HUES64 (cell line): Measurements from ENCODE around the gene DFFB.

ENCODE experiments used
- H3K27ac ChIP-seq: 2 replicates; pipeline ENCODE4 v1.7.0; 2013; ENCODE audit warnings: low read depth, low read length, inconsistent platforms
- H3K27me3 ChIP-seq: 2 replicates; pipeline ENCODE4 v1.6.1; 2013; ENCODE audit warnings: mild to moderate bottlenecking, low read length; ENCODE audit not compliant: insufficient read depth
- H3K36me3 ChIP-seq: 2 replicates; pipeline ENCODE4 v1.6.1; 2013; ENCODE audit warnings: mild to moderate bottlenecking, low read length; ENCODE audit not compliant: insufficient read depth
- H3K4me1 ChIP-seq: 2 replicates; pipeline ENCODE4 v1.6.1; 2013; ENCODE audit warnings: mild to moderate bottlenecking, low read length, moderate library complexity; ENCODE audit not compliant: insufficient read depth
- H3K4me3 ChIP-seq: 2 replicates; pipeline ENCODE4 v1.5.1; 2013; ENCODE audit warnings: mild to moderate bottlenecking, low read length, moderate library complexity
- H3K9ac ChIP-seq: 2 replicates; pipeline ENCODE4 v1.6.1; 2013; ENCODE audit warnings: mild to moderate bottlenecking, low read depth, low read length
- H3K9me3 ChIP-seq: 2 replicates; pipeline ENCODE4 v1.6.1; 2013; ENCODE audit warnings: low read depth, low read length; ENCODE audit not compliant: insufficient read depth
- WGBS: fragments of 150-250, 120-280 bp; methylation state at CpG from one replicate; pipeline ENCODE4 v1.1.7; 2013; ENCODE audit warnings: missing lambda C conversion rate; 5-methylcytosine and 5-hydroxymethylcytosine counted together

DFFB gene

DNA sequence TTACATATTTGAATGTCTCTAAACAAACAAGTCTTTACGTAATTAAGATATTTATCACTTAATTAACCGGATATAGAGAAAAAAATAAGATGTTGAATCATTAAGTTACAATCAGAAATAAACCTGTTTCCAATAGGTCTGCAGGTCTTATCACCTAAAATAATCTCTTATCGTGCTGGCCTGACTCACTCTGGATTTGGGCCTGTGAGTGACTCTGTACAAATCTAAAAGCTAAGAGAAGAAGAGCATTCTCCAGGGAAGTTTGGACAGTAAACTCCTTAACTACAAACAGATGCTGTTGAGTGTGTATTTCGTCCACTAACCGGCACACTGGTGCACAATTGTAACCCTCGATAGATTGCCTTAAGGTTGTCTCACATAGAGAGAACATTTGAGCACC, 25.6 kb upstream of the DFFB start:
- Histone ChIP-seq H3K36me3 (peaks cover 63% of the 10 kb centered on the region), H3K4me3 (no peak overlapping the region), H3K9me3 (no peaks in the 10 kb centered on the region), H3K27ac (no peak overlapping the region), H3K27me3 (no peaks in the 10 kb centered on the region), H3K9ac (no peak overlapping the region), H3K4me1 (no peaks in the 10 kb centered on the region)
- WGBS: 98% methylated on average over 4 of the region's 6 CpGs

DNA sequence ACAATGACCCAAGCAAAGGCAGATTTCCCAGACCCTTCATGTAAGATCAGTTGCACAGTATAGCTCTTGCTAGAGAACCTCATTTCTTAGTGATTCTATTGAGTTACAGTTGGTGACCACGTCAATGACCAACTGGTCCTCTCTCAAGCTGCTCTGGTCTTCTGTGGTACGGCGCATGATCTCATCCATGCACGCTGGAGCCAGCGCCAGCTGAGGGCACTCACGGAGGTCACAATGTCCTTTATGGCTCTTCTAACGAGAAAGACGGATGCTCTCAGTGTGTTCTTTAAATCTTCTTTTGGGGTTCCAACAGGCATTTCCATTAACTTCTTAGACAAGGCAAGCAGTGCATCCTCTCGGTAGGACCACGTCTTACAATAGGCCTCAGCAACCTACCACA, 22.6 kb upstream of the DFFB start:
- Histone ChIP-seq H3K4me3 (no peak overlapping the region), H3K36me3 (peaks cover 71% of the 10 kb centered on the region), H3K9me3 (peaks cover 2% of the 10 kb centered on the region; the same call in 1 of the 2 replicates), H3K27ac (no peak overlapping the region), H3K27me3 (no peaks in the 10 kb centered on the region), H3K4me1 (no peaks in the 10 kb centered on the region), H3K9ac (no peak overlapping the region)
- 95% methylated on average over 10 of the region's 10 CpGs for WGBS

DNA sequence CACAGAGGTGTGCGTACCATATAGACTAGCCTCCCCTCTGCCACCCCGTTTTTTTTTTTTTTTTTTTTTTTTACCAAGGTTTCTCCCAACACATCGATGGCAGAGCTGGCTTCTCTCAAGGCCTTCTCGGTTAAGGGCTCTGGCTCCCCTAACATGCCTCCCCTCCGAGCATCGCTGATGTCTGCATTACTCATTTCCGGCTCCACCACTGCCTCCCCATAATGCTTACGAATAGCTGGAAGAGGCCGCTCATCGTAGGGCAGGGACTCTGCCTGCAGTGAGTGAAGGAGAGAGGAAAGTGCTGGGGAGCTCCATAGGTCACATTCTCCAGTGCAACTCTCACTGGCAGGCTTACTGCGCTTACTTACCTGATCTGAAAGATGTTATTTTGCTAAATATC, 20.9 kb upstream of the DFFB start:
- no peaks in the 10 kb centered on the region for H3K27me3 ChIP-seq
- no peak overlapping the region for H3K4me3 ChIP-seq
- H3K4me1 ChIP-seq: no peaks in the 10 kb centered on the region
- H3K36me3 ChIP-seq: peaks cover 62% of the 10 kb centered on the region
- no peak overlapping the region for H3K9ac ChIP-seq
- WGBS: 92% methylated on average over 10 of the region's 11 CpGs
- no peak overlapping the region for H3K27ac ChIP-seq
- H3K9me3 ChIP-seq: peaks cover 2% of the 10 kb centered on the region; the same call in 1 of the 2 replicates

DNA sequence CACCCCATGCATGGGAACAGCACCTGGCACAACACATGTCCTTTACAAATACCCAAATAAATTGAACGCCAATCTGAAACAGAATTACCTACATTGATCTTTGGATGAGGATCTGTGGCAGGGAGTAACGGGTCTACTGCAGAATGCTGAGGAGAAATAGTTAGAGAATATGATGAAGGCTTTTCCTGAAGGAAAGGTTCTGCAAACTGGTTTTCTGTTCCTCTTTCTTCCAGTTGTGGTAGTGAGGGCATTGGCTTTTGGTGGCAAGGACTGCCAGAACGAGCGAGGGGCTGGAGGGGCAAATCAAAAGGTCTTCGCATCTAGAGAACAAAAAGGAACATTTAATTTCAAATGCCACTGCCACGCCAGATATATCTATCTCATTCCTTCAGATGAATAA, 20.1 kb upstream of the DFFB start:
- no peak overlapping the region for H3K4me3 ChIP-seq
- H3K4me1 ChIP-seq: no peaks in the 10 kb centered on the region
- H3K9ac ChIP-seq: no peak overlapping the region
- H3K36me3 ChIP-seq: peaks cover 56% of the 10 kb centered on the region
- WGBS: 89% methylated on average over 6 of the region's 6 CpGs
- peaks cover 2% of the 10 kb centered on the region; the same call in 1 of the 2 replicates for H3K9me3 ChIP-seq
- no peaks in the 10 kb centered on the region for H3K27me3 ChIP-seq
- H3K27ac ChIP-seq: no peak overlapping the region

DNA sequence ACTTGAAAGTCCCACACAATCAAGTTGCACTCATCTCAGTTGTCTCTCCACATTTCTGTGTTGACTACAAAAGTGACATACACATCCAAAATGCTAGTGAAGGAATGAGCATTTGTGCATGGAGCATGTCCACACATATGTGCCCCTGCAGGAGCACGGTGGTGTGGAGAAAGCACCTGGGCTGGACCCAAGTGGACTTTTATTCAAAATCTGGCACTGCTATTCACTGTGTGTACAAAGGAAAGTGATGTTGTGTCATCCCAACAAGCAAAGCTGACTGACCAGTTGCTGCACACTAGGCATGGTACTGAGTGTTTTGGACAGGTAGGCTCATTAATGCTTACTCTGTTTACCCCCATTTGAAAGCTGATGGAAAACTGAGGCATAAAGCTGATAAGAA, 19.6 kb upstream of the DFFB start:
- no peak overlapping the region for H3K9ac ChIP-seq
- 98% methylated on average over 1 of the region's 1 CpG for WGBS
- peaks cover 2% of the 10 kb centered on the region; the same call in 1 of the 2 replicates for H3K9me3 ChIP-seq
- peaks cover 51% of the 10 kb centered on the region for H3K36me3 ChIP-seq
- no peaks in the 10 kb centered on the region for H3K4me1 ChIP-seq
- no peak overlapping the region for H3K4me3 ChIP-seq
- H3K27me3 ChIP-seq: no peaks in the 10 kb centered on the region
- H3K27ac ChIP-seq: no peak overlapping the region

DNA sequence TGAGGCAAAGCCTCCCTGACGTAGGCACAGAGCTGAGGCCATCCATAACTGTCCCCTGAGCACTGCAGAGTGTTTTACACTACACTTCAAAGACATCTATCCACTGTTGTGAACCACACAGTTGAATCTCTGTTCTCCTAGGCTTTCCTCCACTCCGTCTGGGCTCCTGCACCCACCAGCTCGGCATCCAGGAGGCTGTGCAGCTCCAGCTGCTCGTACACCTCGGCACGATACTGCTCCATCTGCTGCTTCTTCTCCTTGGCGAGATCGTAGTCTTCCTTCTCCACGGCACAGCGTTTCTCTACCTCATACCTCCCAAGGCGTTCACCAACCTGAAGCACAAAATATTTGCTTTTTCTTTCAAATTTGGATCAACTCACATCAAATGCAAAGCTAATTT, 18.5 kb upstream of the DFFB start:
- 95% methylated on average over 11 of the region's 11 CpGs for WGBS
- H3K4me1 ChIP-seq: no peaks in the 10 kb centered on the region

DNA sequence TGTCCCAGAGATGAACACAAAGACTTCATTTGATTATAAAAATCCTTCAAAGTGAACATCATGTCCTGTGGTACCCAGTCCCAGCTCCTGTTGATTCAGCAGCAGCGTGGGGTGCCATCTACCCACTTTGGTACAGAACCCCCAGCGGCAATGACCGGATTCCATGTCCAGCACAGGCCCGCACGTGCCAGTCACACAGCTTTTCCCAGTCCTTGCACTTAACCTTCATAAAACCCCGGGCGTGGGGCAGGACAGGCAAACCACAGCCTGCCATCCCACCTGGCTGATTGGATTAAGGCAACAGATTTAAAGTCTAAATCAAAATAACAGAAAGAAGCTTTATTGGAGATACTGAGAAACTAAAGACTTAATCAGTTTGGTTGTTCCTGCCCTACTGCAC, 15.8 kb upstream of the DFFB start:
- Histone ChIP-seq H3K4me3 (no peak overlapping the region), H3K9ac (no peak overlapping the region), H3K4me1 (no peaks in the 10 kb centered on the region), H3K27me3 (no peaks in the 10 kb centered on the region), H3K27ac (no peak overlapping the region), H3K36me3 (peaks cover 46% of the 10 kb centered on the region), H3K9me3 (peaks cover 2% of the 10 kb centered on the region; the same call in 1 of the 2 replicates)
- 97% methylated on average over 7 of the region's 7 CpGs for WGBS

More for the DNA sequence above, 18.5 kb upstream of the DFFB start:
- no peak overlapping the region for H3K9ac ChIP-seq
- H3K27me3 ChIP-seq: no peaks in the 10 kb centered on the region
- no peak overlapping the region for H3K4me3 ChIP-seq
- peaks cover 48% of the 10 kb centered on the region for H3K36me3 ChIP-seq
- H3K9me3 ChIP-seq: peaks cover 2% of the 10 kb centered on the region; the same call in 1 of the 2 replicates
- H3K27ac ChIP-seq: no peak overlapping the region

DNA sequence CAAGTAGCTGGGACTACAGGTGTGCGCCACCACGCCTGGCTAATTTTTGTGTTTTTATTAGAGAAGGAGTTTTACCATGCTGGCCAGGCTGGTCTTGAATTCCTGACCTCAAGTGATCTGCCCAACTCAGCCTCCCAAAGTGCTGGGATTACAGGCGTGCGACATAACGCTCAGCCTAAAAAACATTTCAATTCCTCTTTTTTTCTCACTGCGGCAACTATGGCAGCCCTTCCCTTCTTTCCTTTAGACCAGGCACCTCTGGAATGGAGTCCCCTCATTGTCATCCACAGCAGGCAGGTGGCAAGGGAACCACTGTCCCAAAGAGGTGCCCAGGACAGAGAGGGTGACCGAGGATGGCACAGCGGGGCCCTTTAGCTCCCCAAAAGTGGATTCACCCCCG, 14.4 kb upstream of the DFFB start:
- no peak overlapping the region for H3K4me3 ChIP-seq
- no peaks in the 10 kb centered on the region for H3K4me1 ChIP-seq
- no peaks in the 10 kb centered on the region for H3K9me3 ChIP-seq
- no peaks in the 10 kb centered on the region for H3K27me3 ChIP-seq
- peaks cover 45% of the 10 kb centered on the region for H3K36me3 ChIP-seq
- no peak overlapping the region for H3K27ac ChIP-seq
- no peak overlapping the region for H3K9ac ChIP-seq
- WGBS: 96% methylated on average over 9 of the region's 9 CpGs

DNA sequence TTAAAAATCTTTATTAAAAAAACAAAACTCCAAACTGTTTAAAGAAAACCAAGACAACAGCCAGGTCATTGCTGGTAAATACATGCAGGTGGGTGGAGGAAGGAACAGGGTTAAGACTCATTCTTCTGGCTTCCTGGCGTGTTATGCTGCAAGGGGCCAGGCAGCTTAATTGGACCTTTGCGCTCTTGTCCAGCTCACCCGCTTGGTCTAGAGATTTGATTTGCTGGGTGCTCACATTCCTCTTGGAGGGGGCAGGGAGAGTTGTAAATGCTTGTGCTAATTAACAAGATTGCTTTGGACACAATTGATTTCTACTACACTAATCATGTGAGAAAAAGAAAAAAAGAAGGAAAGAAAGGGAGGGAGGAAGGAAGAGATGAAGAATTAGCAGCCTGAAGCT, 10.7 kb upstream of the DFFB start:
- no peak overlapping the region for H3K9ac ChIP-seq
- 94% methylated on average over 3 of the region's 3 CpGs for WGBS

DNA sequence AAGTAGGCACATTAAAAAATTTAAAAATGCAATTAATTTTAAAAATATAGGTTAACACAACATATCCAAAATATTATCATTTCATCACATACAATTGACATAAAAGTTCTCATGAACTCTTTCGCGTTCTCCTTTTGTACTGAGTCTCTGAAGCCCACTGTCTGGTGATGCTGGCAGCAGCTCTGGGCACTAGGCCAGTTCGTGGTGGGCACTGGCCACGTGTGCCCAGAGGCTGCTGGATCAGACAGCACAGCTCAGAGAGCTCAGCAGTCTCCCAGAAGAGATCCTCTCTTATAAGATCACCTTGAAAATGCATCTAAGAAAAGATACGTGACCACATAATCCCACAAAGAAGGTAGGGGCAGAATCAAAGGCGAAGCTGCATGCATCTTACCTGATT, 10.2 kb upstream of the DFFB start:
- H3K36me3 ChIP-seq: peaks cover 48% of the 10 kb centered on the region
- no peaks in the 10 kb centered on the region for H3K4me1 ChIP-seq
- H3K27ac ChIP-seq: no peak overlapping the region
- no peaks in the 10 kb centered on the region for H3K27me3 ChIP-seq
- no peak overlapping the region for H3K9ac ChIP-seq
- no peak overlapping the region for H3K4me3 ChIP-seq
- no peaks in the 10 kb centered on the region for H3K9me3 ChIP-seq
- 85% methylated on average over 6 of the region's 6 CpGs for whole genome bisulfite sequencing

More for the DNA sequence above, 10.7 kb upstream of the DFFB start:
- H3K4me3 ChIP-seq: no peak overlapping the region
- no peaks in the 10 kb centered on the region for H3K9me3 ChIP-seq
- peaks cover 45% of the 10 kb centered on the region for H3K36me3 ChIP-seq
- no peaks in the 10 kb centered on the region for H3K27me3 ChIP-seq
- H3K27ac ChIP-seq: no peak overlapping the region
- H3K4me1 ChIP-seq: no peaks in the 10 kb centered on the region

DNA sequence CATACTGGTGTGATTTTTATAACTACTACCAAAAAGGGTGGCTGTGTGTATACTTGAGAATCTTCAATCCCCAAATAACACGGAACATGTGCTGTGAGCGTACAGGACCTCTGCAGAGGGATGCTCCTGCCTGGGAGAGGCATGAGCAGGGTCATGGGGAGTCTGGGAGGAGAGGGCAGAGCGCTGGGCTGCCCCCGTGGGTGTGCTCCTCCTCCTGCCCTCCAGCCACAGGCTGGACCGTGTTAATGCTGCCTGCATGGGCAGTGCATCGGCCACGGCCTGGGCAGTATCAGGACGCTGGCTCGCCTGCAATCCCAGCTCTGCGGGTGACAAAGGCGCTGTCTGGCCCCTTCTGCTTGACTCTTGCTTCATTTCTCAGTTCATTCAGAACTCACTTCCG, 6.4 kb upstream of the DFFB start:
- 82% methylated on average over 12 of the region's 12 CpGs for WGBS
- Histone ChIP-seq H3K9me3 (no peaks in the 10 kb centered on the region), H3K4me3 (no peak overlapping the region), H3K27ac (no peak overlapping the region), H3K9ac (no peak overlapping the region), H3K27me3 (no peaks in the 10 kb centered on the region), H3K4me1 (no peaks in the 10 kb centered on the region), H3K36me3 (peaks cover 35% of the 10 kb centered on the region)

DNA sequence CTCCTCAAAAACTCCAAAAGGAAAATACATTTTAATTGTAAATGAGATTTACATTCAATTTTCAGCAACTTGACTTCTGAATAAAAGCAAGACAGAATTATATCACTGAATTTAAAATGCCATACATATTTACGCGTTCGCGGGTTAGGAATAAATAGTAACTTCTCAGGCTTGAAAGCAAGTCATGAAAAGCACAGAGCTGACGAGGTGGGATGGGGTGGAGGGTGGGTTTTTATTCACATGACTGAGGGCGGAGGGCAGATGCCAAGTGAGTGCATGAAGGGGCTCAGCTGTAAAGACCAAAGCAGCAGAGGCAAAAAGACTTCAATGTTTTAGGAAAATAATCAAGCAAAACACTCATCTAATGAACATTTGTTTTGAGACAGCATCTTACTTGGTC, 6.0 kb upstream of the DFFB start:
- Histone ChIP-seq H3K4me3 (no peak overlapping the region), H3K4me1 (no peaks in the 10 kb centered on the region), H3K9ac (no peak overlapping the region), H3K36me3 (peaks cover 35% of the 10 kb centered on the region), H3K27ac (no peak overlapping the region), H3K9me3 (no peaks in the 10 kb centered on the region), H3K27me3 (no peaks in the 10 kb centered on the region)
- 94% methylated on average over 6 of the region's 6 CpGs for WGBS
